Hepatocyte (in vitro differentiated cells): Measurements from ENCODE around the gene SUSD3. TPM values are rescaled to one million over a fixed set of nuclear protein-coding genes. Genes with fewer than 3 reads are reported as not detected.

ENCODE experiments used
- DNase-seq: peaks from one replicate; pipeline ENCODE4 v3.0.0-alpha.2; 2016; ENCODE audit warnings: low spot score
- H2AFZ ChIP-seq: fragments of 200-600 bp; sonication (generic); 2 replicates; pipeline ENCODE4 v1.6.0; 2016; ENCODE audit warnings: antibody characterized with exemption, mild to moderate bottlenecking
- H3K27ac ChIP-seq: fragments of 200-600 bp; sonication (generic); 2 replicates; pipeline ENCODE4 v1.5.1; 2016; ENCODE audit warnings: mild to moderate bottlenecking
- H3K27me3 ChIP-seq: fragments of 200-600 bp; sonication (generic); 2 replicates; pipeline ENCODE4 v1.6.1; 2016
- H3K36me3 ChIP-seq: fragments of 200-600 bp; sonication (generic); replicated peaks from 2 replicates; pipeline ENCODE4 v1.5.1; 2016; ENCODE audit warnings: low read depth; ENCODE audit not compliant: insufficient read depth
- H3K4me1 ChIP-seq: fragments of 200-600 bp; sonication (generic); 2 replicates; pipeline ENCODE4 v1.5.1; 2016; ENCODE audit warnings: mild to moderate bottlenecking, moderate library complexity; ENCODE audit not compliant: insufficient read depth
- H3K4me2 ChIP-seq: fragments of 200-600 bp; sonication (generic); 2 replicates; pipeline ENCODE4 v1.6.0; 2016
- H3K4me3 ChIP-seq: fragments of 200-600 bp; sonication (generic); 2 replicates; pipeline ENCODE4 v1.5.1; 2016; ENCODE audit warnings: mild to moderate bottlenecking
- H3K79me2 ChIP-seq: fragments of 200-600 bp; sonication (generic); 2 replicates; pipeline ENCODE4 v1.6.0; 2017; ENCODE audit warnings: mild to moderate bottlenecking
- H3K9me2 ChIP-seq: fragments of 200-600 bp; sonication (generic); replicated peaks from 2 replicates; pipeline ENCODE4 v1.6.0; 2017; ENCODE audit warnings: mild to moderate bottlenecking; ENCODE audit not compliant: insufficient read depth
- H3K9me3 ChIP-seq: fragments of 200-600 bp; sonication (generic); 2 replicates; pipeline ENCODE4 v1.5.1; 2016; ENCODE audit warnings: low read depth, mild to moderate bottlenecking
- H4K20me1 ChIP-seq: fragments of 200-600 bp; sonication (generic); 2 replicates; pipeline ENCODE4 v1.6.0; 2016; ENCODE audit warnings: mild to moderate bottlenecking; ENCODE audit not compliant: insufficient read depth, poor library complexity, severe bottlenecking
- EZH2 ChIP-seq: fragments of 200-600 bp; sonication (generic); IDR thresholded peaks from 2 replicates; pipeline ENCODE4 v1.6.1; 2016; ENCODE audit warnings: antibody characterized with exemption, mild to moderate bottlenecking, borderline replicate concordance
- EZH2phosphoT487 ChIP-seq: fragments of 200-600 bp; sonication (generic); IDR thresholded peaks from one replicate; pipeline ENCODE4 v1.6.1; 2018; ENCODE audit warnings: antibody characterized with exemption, mild to moderate bottlenecking, low read depth, moderate library complexity; ENCODE audit not compliant: unreplicated experiment, severe bottlenecking
- WGBS: methylation state at CpG from one replicate; pipeline ENCODE4 v1.1.6; 2016; ENCODE audit warnings: low lambda C conversion rate; ENCODE audit errors: missing lambda C conversion rate; 5-methylcytosine and 5-hydroxymethylcytosine counted together
- polyA plus RNA-seq: library from polyadenylated mRNA; unstranded; fragments of >200 nt; fragmentation: Nextera tagmentation; extraction: Ambion mirVana; gene quantifications from 2 replicates; pipeline ENCODE4 v1.2.1, GENCODE V29; 2016
- total RNA-seq: library from RNA; depleted of rRNA; stranded (reverse); fragments of >200 nt; gene quantifications from 2 replicates; pipeline ENCODE4 v1.2.3, GENCODE V29; 2014
- TF ChIP-seq, protein P1 (sequence below): fragments of 200-600 bp; sonication (generic); IDR thresholded peaks from 2 replicates; pipeline ENCODE4 v1.5.1; 2016; ENCODE audit warnings: antibody characterized with exemption, mild to moderate bottlenecking; ENCODE audit not compliant: poor library complexity

SUSD3 gene
- total and polyA plus RNA-seq, 2 experiments from 2014 or later: 11.4 to 17.3 TPM

DNA sequence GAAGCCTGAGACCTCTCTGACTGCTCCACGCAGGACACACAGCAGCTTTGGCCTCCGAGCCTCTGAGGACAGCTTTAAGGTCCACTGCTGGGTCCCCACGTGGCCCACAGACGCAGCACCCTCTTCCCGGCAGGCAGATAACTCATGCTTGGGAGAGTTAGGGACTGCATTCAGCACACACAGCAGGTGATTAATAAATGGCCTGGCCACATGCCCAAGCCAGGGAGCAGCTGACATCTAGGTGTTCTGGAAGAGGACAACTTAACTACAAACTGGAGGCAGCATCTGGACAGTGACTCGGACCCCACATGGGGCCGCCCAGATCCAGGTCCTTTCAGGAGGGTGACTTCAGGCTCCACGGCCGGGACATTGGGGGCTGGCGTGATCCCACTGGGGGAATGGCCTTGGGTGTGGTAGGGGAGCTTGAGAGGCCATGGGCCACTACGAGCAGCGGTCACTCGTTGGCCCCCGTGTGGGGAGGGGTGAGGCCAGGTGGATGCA lies 64.3 kb downstream of the SUSD3 start:
- no peaks in the 10 kb centered on the region for H3K9me3 ChIP-seq
- no peaks in the 10 kb centered on the region for H4K20me1 ChIP-seq
- H3K27me3 ChIP-seq: no peaks in the 10 kb centered on the region
- H3K4me2 ChIP-seq: no peak overlapping the region
- peak; percentile 3 for DNase-seq
- no peaks in the 10 kb centered on the region for H3K9me2 ChIP-seq
- H3K4me3 ChIP-seq: no peak overlapping the region
- no peak overlapping the region for H3K27ac ChIP-seq
- TF ChIP-seq, protein P1, sequence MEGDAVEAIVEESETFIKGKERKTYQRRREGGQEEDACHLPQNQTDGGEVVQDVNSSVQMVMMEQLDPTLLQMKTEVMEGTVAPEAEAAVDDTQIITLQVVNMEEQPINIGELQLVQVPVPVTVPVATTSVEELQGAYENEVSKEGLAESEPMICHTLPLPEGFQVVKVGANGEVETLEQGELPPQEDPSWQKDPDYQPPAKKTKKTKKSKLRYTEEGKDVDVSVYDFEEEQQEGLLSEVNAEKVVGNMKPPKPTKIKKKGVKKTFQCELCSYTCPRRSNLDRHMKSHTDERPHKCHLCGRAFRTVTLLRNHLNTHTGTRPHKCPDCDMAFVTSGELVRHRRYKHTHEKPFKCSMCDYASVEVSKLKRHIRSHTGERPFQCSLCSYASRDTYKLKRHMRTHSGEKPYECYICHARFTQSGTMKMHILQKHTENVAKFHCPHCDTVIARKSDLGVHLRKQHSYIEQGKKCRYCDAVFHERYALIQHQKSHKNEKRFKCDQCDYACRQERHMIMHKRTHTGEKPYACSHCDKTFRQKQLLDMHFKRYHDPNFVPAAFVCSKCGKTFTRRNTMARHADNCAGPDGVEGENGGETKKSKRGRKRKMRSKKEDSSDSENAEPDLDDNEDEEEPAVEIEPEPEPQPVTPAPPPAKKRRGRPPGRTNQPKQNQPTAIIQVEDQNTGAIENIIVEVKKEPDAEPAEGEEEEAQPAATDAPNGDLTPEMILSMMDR: no peak
- no peak for TF ChIP-seq EZH2
- TF ChIP-seq EZH2phosphoT487: no peak
- no peaks in the 10 kb centered on the region for H3K36me3 ChIP-seq
- H2AFZ ChIP-seq: no peak overlapping the region
- WGBS: 95% methylated on average over 14 of the region's 14 CpGs
- peaks cover 5% of the 10 kb centered on the region for H3K79me2 ChIP-seq
- H3K4me1 ChIP-seq: peaks cover 19% of the 10 kb centered on the region

DNA sequence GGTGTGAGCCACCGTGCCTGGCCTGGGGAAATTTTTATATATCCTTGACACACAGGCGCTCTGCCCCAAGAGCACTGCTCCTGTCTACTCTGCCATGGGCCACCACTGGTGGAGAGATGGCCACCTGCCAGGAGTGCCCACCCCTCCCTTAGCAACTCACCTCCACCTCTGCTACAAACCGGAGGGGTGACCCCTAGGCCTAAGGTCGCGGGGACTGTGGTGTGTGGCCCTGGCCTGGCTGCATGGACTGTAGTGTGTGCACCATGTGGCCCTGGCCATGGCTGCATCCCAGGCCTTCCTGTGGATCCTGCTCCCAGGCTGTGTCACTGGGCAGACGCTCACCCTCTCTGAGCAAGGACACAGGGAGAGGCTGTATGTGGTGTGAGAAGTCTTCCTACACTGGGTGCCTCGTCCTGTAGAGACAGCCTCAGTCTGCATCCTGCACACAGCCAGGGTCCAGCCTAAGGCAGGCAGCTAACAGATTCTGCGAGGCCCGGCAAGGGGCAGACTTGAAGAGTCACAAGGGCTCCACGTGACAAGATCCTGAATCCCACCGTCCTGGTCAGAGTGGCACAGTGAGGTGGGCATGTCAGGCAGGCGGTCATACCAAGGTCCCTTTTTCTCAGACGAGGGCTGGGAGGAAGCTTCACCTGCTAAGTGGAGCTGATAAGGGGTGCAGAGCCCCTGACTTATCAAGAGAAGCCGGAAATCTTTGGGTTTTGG lies 65.2 kb downstream of the SUSD3 start:
- no peak overlapping the region for H2AFZ ChIP-seq
- no peak overlapping the region for H3K4me2 ChIP-seq
- peaks cover 21% of the 10 kb centered on the region for H3K4me1 ChIP-seq
- WGBS: 87% methylated on average over 14 of the region's 14 CpGs
- H3K27ac ChIP-seq: no peak overlapping the region
- H3K36me3 ChIP-seq: no peaks in the 10 kb centered on the region
- peaks cover 4% of the 10 kb centered on the region for H4K20me1 ChIP-seq
- no peak overlapping the region for H3K4me3 ChIP-seq
- H3K27me3 ChIP-seq: no peaks in the 10 kb centered on the region
- H3K9me2 ChIP-seq: no peaks in the 10 kb centered on the region
- no peak for TF ChIP-seq EZH2phosphoT487
- no peak for TF ChIP-seq EZH2
- TF ChIP-seq, protein P1: no peak
- peak; percentile 3 for DNase-seq
- H3K79me2 ChIP-seq: peaks cover 13% of the 10 kb centered on the region
- no peaks in the 10 kb centered on the region for H3K9me3 ChIP-seq

DNA sequence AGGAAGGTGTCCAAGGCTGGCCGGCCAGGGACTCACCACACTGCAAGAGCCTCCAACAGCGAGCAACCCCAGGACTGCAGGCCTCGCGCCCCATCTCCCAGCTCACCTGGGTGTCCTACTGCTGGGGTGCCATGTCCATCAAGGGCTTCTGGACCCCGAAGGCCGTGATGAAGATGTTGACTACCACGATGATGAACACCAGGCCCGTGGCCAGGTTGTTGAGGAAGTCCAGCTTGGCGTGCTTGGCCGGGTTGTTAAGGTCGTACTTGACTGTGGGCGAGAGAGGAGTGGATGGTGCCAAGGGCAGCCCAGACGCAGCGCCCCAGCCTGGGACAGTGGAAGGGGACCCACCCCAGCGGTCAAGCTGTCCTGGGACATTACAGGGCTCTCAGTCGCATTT lies 66.3 kb downstream of the SUSD3 start:
- Histone ChIP-seq H4K20me1 (peaks cover 10% of the 10 kb centered on the region), H3K36me3 (no peaks in the 10 kb centered on the region), H3K4me1 (peaks cover 17% of the 10 kb centered on the region), H3K4me3 (no peak overlapping the region), H3K9me2 (no peaks in the 10 kb centered on the region), H3K27ac (no peak overlapping the region), H3K27me3 (no peaks in the 10 kb centered on the region), H3K4me2 (no peak overlapping the region), H2AFZ (no peak overlapping the region), H3K79me2 (peaks cover 23% of the 10 kb centered on the region), H3K9me3 (no peaks in the 10 kb centered on the region)
- no peak for DNase-seq
- over 99% methylated on average over 16 of the region's 16 CpGs for WGBS
- TF ChIP-seq EZH2: no peak
- TF ChIP-seq EZH2phosphoT487: no peak
- TF ChIP-seq, protein P1: no peak
